Colonic mucosa (tissue), 4 donors: Measurements from ENCODE around the gene CTDNEP1. TPM values are rescaled to one million over a fixed set of nuclear protein-coding genes. Genes with fewer than 3 reads are reported as not detected.
"Not testable (repeated sequence)": the region's sequence is repeated elsewhere in the genome, so short reads cannot be mapped to it uniquely, and the experiment has no call there.

ENCODE experiments used
- DNase-seq: peaks from one replicate; pipeline ENCODE4 v3.0.0-alpha.2; 2020
- H3K27ac ChIP-seq: fragments of 200-600 bp; one replicate; pipeline ENCODE4 v1.8.0; 2021
- H3K27me3 ChIP-seq: fragments of 200-600 bp; one replicate; pipeline ENCODE4 v1.8.0; 2021
- H3K36me3 ChIP-seq: fragments of 200-600 bp; one replicate; pipeline ENCODE4 v1.8.0; 2021
- H3K4me1 ChIP-seq: fragments of 200-600 bp; one replicate; pipeline ENCODE4 v1.8.0; 2021; ENCODE audit warnings: mild to moderate bottlenecking
- H3K4me3 ChIP-seq: fragments of 200-600 bp; one replicate; pipeline ENCODE4 v1.8.0; 2021
- H3K9ac ChIP-seq, 2 donors: one replicate each; pipeline ENCODE4 v1.7.0; 2013; ENCODE audit warnings: control low read depth in 2 of 2, low read depth in 2 of 2, low read length in 2 of 2
- H3K9me3 ChIP-seq: fragments of 200-600 bp; one replicate; pipeline ENCODE4 v1.8.0; 2021
- intact Hi-C: fragments of 100-400 bp; cut with DNase I; formaldehyde crosslinking; loops from one replicate; pipeline ENCODE4 v1.14.1; 2022
- total RNA-seq, 2 donors: library from RNA; stranded (reverse); fragmentation: NEBNext Ultra II Directional in 1 of 2; extraction: Animal tissue kit (Norgen Biotek cat#: 25700) in 1 of 2; gene quantifications; one replicate each; pipeline ENCODE4 v1.2.1, GENCODE V29; 2021
- TF ChIP-seq, protein P1 (sequence below): fragments of 200-600 bp; IDR thresholded peaks from one replicate; pipeline ENCODE4 v1.8.0; 2022; ENCODE audit warnings: antibody characterized with exemption, mild to moderate bottlenecking
- donor health status: healthy.
- donor health status: DM: no; HTN: no; CAD: no.
- donor health status: DM: no; HTN: no; CAD: no.

Gene CTDNEP1
- total RNA-seq, 2 donors from 2014 or later, result 124 to 145 TPM

DNA sequence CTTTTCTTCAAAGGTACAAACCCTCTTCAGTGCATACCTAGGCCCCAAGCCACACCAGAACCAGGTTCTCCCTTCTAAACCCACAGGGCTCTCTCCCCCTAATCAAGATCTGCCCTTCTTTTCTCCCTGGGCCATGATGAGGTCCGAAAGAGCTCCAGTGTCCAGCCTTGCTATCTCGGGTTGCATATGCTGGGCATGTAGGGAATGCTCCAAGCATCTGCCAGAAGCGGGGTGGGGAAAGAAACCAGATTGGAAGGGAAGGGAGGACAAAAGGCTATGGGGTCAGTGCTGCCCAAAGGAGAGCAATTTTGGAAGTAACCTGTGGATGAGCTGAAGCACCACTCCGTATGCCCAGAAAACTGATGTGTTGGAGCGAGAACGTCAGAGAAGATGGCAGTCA is 2.3 kb downstream of the CTDNEP1 start:
- Histone ChIP-seq H3K9me3 (no peaks in the 10 kb centered on the region), H3K27me3 (no peaks in the 10 kb centered on the region), H3K27ac (no peak overlapping the region), H3K9ac (peak overlapping the region in 1 of 2 donors; percentile 8), H3K36me3 (no peaks in the 10 kb centered on the region), H3K4me1 (peaks cover 18% of the 10 kb centered on the region), H3K4me3 (no peak overlapping the region)
- DNase-seq, result no peak
- intact Hi-C loops, result no loop called here
- TF ChIP-seq, protein P1, sequence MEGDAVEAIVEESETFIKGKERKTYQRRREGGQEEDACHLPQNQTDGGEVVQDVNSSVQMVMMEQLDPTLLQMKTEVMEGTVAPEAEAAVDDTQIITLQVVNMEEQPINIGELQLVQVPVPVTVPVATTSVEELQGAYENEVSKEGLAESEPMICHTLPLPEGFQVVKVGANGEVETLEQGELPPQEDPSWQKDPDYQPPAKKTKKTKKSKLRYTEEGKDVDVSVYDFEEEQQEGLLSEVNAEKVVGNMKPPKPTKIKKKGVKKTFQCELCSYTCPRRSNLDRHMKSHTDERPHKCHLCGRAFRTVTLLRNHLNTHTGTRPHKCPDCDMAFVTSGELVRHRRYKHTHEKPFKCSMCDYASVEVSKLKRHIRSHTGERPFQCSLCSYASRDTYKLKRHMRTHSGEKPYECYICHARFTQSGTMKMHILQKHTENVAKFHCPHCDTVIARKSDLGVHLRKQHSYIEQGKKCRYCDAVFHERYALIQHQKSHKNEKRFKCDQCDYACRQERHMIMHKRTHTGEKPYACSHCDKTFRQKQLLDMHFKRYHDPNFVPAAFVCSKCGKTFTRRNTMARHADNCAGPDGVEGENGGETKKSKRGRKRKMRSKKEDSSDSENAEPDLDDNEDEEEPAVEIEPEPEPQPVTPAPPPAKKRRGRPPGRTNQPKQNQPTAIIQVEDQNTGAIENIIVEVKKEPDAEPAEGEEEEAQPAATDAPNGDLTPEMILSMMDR, result no peak

DNA sequence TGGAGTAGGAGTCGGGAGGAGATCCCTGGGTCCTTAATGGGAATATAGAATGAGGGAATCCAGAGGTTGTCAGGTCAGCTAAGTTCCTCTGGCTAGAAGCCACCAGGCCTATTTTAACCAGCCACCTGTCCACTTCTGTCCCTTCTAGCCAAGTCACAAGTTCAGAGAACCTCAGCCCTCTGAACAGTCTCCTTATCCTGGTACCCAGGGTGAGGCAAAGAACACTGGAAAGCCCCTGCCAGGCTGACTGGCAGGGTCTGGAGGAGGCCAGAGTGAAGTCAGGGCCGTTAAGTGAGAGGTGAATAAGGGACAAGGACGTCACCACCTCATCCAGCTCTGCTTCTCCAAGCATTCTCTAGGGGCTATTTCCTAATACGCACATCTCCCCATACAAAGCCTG is 2.7 kb downstream of the CTDNEP1 start:
- no peaks in the 10 kb centered on the region for H3K9me3 ChIP-seq
- no peaks in the 10 kb centered on the region for H3K36me3 ChIP-seq
- no peaks in the 10 kb centered on the region for H3K27me3 ChIP-seq
- no peak for DNase-seq
- intact Hi-C loops, result no loop called here
- H3K4me3 ChIP-seq, result no peak overlapping the region
- TF ChIP-seq, protein P1, result no peak
- H3K4me1 ChIP-seq, result peaks cover 18% of the 10 kb centered on the region
- H3K9ac ChIP-seq, result peak overlapping the region in 1 of 2 donors; percentile 8
- no peak overlapping the region for H3K27ac ChIP-seq

DNA sequence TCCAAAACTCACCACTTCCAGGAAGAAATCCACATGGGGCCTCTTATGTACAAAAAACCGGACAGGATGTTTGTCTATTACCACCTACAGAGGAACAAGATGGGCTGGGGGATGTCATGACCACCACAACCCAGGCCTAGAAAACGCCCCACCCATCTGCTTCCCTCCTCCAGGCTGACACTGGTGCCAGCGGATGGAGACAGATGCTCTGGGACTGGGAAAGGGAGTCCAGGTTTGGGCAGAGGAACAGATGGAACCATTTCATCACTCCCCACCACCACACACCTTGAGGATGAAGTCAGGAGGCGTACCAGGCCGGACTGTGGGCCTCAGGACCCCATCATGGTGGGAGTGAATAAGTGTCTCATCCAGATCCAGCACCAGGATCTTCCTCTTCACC is 4.8 kb downstream of the CTDNEP1 start:
- no peaks in the 10 kb centered on the region for H3K36me3 ChIP-seq
- H3K27ac ChIP-seq, result no peak overlapping the region
- peaks cover 13% of the 10 kb centered on the region for H3K4me1 ChIP-seq
- TF ChIP-seq, protein P1, result no peak
- H3K4me3 ChIP-seq, result no peak overlapping the region
- no peak overlapping the region for H3K9ac ChIP-seq
- DNase-seq, result no peak
- H3K27me3 ChIP-seq, result no peaks in the 10 kb centered on the region
- H3K9me3 ChIP-seq, result no peaks in the 10 kb centered on the region
- intact Hi-C loops, result no loop called here

DNA sequence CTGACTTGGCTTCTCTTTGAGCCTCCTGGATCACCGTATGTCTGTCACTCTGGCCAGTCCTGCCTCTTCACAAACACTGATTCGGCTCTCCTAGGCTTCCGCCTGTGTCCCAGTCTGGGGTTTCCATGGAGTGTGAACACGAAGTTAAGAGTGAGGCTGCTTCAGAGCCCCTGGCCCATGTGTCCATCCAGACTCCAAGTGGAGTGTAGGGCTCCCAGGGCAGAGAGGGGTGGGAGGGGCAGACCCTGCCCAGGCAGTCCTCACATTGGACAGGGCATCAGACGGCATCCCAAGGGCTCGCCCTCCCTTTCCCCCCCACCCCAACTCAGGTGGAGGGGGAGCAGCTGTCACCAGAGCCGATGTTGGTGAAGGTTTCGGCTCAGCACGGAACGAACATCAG is 7.7 kb downstream of the CTDNEP1 start:
- H3K4me1 ChIP-seq, result peaks cover 14% of the 10 kb centered on the region
- H3K27me3 ChIP-seq, H3K4me3 ChIP-seq, H3K9me3 ChIP-seq, intact Hi-C loops, DNase-seq, H3K36me3 ChIP-seq: not testable (repeated sequence)
- peak overlapping the region; percentile 99 for H3K27ac ChIP-seq
- peak overlapping the region in 1 of 2 donors; percentile 100 for H3K9ac ChIP-seq

DNA sequence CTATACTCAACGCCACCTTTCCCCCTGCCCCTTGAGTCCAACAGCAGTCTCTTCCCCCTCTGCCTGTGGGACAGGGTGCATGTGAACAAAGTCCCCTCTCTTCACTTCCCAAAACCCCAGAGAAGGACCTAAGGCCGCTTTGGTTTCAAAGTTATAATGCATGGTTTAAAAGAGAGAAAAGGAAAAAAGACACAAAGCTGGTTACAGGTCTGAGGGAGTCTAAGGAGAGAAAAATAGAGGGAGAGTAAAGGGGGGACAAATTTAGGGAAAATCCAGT is 8.1 kb downstream of the CTDNEP1 start:
- peak overlapping the region; percentile 71 to 100 for H3K9ac ChIP-seq
- TF ChIP-seq, protein P1, result no peak
- peak overlapping the region; percentile 83 for H3K4me3 ChIP-seq
- peaks cover 5% of the 10 kb centered on the region for H3K36me3 ChIP-seq
- H3K27ac ChIP-seq, result peak overlapping the region; percentile 99
- H3K27me3 ChIP-seq, result no peaks in the 10 kb centered on the region
- no peaks in the 10 kb centered on the region for H3K9me3 ChIP-seq
- no peak for DNase-seq
- intact Hi-C loops, result no loop called here
- peaks cover 14% of the 10 kb centered on the region for H3K4me1 ChIP-seq

DNA sequence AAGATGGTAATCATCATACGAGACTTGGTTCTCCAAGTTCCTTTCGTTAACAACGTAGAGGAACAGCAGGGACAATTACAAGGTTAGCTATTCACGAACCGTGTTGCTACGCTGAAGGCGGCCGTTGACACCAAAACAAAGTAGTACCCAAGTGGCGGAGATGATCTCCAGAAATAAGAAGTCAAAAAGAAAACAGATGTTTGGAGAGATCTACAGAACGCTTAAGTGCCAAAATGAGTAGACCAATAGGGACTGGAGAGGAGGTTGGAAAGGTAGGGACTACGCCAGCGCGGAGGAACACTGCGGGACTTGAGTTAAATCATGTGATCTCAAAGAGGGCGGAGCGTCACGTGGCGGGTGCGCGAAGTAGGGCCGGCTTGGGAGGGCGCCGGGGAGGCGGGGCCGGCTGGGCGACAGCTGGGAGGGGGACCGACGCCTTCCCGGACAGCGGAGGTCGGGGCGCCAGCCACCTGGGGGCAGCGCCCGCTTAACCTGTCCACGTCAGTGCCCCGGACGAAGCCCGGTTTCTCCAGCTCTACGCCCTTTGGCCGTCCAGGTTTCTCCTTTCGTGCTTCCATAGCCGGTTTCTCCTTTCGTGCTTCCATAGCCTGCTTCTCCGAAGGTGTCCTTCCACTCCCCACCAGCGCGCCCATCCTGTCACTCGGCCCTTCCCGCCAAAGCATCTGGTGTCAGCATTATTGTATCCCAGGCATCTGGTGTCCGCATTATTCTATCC is 8.6 kb downstream of the CTDNEP1 start:
- DNase-seq, result peak; percentile 98
- intact Hi-C loops, result no loop called here
- Histone ChIP-seq H3K9ac (peak overlapping the region; percentile 71 to 100), H3K4me3 (peak overlapping the region; percentile 83), H3K4me1 (peaks cover 14% of the 10 kb centered on the region), H3K27me3 (no peaks in the 10 kb centered on the region), H3K36me3 (peaks cover 5% of the 10 kb centered on the region), H3K27ac (peak overlapping the region; percentile 99), H3K9me3 (no peaks in the 10 kb centered on the region)
- TF ChIP-seq, protein P1, result no peak
